SK-N-MC (cell line): ENCODE measurements around the gene DLGAP3.

ENCODE experiments used
- EZH2 ChIP-seq: fragments of 200-600 bp; sonication (generic); IDR thresholded peaks from one replicate; pipeline ENCODE4 v1.6.1; 2017; ENCODE audit warnings: antibody characterized with exemption
- FOXP2 ChIP-seq: optimal IDR thresholded peaks from 2 replicates; pipeline ENCODE3; 2011; ENCODE audit warnings: mild to moderate bottlenecking, moderate library complexity; ENCODE audit not compliant: insufficient read depth; ENCODE audit errors: extremely low read length, control extremely low read depth
- POLR2AphosphoS5 ChIP-seq: IDR thresholded peaks from 2 replicates; pipeline ENCODE4 v1.6.1; 2012; ENCODE audit warnings: mild to moderate bottlenecking, low read depth, low read length, borderline replicate concordance

GRCh38 chr1:34950428-34950827 lies 21.0 kb upstream of the DLGAP3 start:
- no peak for TF ChIP-seq EZH2
- TF ChIP-seq POLR2AphosphoS5, result no peak
- no peak for TF ChIP-seq FOXP2
